Measurements from ENCODE around the gene MAP7D2.

DNA sequence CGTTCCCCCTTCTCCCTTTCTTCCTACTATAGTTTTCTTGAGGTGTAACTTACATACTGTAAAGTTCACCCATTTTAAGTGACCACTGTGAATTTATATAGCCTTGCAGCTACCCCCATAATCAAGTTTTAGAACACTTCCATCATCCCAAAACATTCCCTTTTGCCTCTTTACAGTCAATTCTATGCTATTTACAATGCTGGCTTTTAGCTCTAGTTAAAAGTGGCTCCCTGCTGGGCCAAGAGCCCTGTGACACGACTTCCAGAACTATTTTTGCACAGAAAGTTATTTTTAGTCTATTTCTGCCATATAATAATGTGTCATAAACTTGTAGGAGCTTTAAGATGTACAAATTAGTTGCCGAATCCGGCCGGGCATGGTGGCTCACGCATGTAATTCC lies 26.9 kb downstream of the MAP7D2 start:
- no peak for TF ChIP-seq ZFP37 (tag by site-specific recombination; IDR thresholded peaks at IDR 0.05)
- TF ChIP-seq ZEB2 (tag by site-specific recombination; IDR thresholded peaks at IDR 0.05) = no peak
- TF ChIP-seq, protein P1, sequence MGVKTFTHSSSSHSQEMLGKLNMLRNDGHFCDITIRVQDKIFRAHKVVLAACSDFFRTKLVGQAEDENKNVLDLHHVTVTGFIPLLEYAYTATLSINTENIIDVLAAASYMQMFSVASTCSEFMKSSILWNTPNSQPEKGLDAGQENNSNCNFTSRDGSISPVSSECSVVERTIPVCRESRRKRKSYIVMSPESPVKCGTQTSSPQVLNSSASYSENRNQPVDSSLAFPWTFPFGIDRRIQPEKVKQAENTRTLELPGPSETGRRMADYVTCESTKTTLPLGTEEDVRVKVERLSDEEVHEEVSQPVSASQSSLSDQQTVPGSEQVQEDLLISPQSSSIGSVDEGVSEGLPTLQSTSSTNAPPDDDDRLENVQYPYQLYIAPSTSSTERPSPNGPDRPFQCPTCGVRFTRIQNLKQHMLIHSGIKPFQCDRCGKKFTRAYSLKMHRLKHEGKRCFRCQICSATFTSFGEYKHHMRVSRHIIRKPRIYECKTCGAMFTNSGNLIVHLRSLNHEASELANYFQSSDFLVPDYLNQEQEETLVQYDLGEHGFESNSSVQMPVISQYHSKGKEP (tag by site-specific recombination; IDR thresholded peaks at IDR 0.05) = no peak
- TF ChIP-seq SETDB1 (IDR thresholded peaks at IDR 0.05; ENCODE audit: insufficient read length, low read length) = no peak
- TF ChIP-seq, protein P2, sequence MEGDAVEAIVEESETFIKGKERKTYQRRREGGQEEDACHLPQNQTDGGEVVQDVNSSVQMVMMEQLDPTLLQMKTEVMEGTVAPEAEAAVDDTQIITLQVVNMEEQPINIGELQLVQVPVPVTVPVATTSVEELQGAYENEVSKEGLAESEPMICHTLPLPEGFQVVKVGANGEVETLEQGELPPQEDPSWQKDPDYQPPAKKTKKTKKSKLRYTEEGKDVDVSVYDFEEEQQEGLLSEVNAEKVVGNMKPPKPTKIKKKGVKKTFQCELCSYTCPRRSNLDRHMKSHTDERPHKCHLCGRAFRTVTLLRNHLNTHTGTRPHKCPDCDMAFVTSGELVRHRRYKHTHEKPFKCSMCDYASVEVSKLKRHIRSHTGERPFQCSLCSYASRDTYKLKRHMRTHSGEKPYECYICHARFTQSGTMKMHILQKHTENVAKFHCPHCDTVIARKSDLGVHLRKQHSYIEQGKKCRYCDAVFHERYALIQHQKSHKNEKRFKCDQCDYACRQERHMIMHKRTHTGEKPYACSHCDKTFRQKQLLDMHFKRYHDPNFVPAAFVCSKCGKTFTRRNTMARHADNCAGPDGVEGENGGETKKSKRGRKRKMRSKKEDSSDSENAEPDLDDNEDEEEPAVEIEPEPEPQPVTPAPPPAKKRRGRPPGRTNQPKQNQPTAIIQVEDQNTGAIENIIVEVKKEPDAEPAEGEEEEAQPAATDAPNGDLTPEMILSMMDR (tag by site-specific recombination; IDR thresholded peaks at IDR 0.05) = no peak
- TF ChIP-seq, protein P3, sequence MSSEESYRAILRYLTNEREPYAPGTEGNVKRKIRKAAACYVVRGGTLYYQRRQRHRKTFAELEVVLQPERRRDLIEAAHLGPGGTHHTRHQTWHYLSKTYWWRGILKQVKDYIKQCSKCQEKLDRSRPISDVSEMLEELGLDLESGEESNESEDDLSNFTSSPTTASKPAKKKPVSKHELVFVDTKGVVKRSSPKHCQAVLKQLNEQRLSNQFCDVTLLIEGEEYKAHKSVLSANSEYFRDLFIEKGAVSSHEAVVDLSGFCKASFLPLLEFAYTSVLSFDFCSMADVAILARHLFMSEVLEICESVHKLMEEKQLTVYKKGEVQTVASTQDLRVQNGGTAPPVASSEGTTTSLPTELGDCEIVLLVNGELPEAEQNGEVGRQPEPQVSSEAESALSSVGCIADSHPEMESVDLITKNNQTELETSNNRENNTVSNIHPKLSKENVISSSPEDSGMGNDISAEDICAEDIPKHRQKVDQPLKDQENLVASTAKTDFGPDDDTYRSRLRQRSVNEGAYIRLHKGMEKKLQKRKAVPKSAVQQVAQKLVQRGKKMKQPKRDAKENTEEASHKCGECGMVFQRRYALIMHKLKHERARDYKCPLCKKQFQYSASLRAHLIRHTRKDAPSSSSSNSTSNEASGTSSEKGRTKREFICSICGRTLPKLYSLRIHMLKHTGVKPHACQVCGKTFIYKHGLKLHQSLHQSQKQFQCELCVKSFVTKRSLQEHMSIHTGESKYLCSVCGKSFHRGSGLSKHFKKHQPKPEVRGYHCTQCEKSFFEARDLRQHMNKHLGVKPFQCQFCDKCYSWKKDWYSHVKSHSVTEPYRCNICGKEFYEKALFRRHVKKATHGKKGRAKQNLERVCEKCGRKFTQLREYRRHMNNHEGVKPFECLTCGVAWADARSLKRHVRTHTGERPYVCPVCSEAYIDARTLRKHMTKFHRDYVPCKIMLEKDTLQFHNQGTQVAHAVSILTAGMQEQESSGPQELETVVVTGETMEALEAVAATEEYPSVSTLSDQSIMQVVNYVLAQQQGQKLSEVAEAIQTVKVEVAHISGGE (tag by site-specific recombination; conservative IDR thresholded peaks at IDR 0.05; ENCODE audit: low read depth) = no peak
- TF ChIP-seq, protein P4, sequence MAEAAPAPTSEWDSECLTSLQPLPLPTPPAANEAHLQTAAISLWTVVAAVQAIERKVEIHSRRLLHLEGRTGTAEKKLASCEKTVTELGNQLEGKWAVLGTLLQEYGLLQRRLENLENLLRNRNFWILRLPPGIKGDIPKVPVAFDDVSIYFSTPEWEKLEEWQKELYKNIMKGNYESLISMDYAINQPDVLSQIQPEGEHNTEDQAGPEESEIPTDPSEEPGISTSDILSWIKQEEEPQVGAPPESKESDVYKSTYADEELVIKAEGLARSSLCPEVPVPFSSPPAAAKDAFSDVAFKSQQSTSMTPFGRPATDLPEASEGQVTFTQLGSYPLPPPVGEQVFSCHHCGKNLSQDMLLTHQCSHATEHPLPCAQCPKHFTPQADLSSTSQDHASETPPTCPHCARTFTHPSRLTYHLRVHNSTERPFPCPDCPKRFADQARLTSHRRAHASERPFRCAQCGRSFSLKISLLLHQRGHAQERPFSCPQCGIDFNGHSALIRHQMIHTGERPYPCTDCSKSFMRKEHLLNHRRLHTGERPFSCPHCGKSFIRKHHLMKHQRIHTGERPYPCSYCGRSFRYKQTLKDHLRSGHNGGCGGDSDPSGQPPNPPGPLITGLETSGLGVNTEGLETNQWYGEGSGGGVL (tag by site-specific recombination; IDR thresholded peaks at IDR 0.05) = no peak
- no peak for TF ChIP-seq ZNF707 (tag by site-specific recombination; IDR thresholded peaks at IDR 0.05)
